IPS-20b (cell line): ENCODE results near the gene BSN.

ENCODE experiments used
- H3K27ac ChIP-seq: one replicate; pipeline ENCODE4 v1.5.1; 2013; ENCODE audit warnings: low read length
- H3K27me3 ChIP-seq: 2 replicates; pipeline ENCODE4 v1.6.1; 2013; ENCODE audit warnings: mild to moderate bottlenecking, low read length, inconsistent platforms; ENCODE audit not compliant: insufficient read depth
- H3K36me3 ChIP-seq: 2 replicates; pipeline ENCODE4 v1.6.1; 2013; ENCODE audit warnings: low read depth, mild to moderate bottlenecking, inconsistent platforms, low read length, moderate library complexity; ENCODE audit not compliant: insufficient read depth
- H3K4me1 ChIP-seq: 2 replicates; pipeline ENCODE4 v1.6.1; 2013; ENCODE audit warnings: mild to moderate bottlenecking, control low read depth, inconsistent platforms, low read length, moderate library complexity; ENCODE audit not compliant: insufficient read depth
- H3K4me3 ChIP-seq: 2 replicates; pipeline ENCODE4 v1.5.1; 2013; ENCODE audit warnings: mild to moderate bottlenecking, low read length, inconsistent platforms
- H3K9ac ChIP-seq: 2 replicates; pipeline ENCODE4 v1.6.1; 2013; ENCODE audit warnings: low read depth, mild to moderate bottlenecking, inconsistent platforms, low read length, moderate library complexity
- H3K9me3 ChIP-seq: 2 replicates; pipeline ENCODE4 v1.6.1; 2013; ENCODE audit warnings: mild to moderate bottlenecking, low read depth, low read length, inconsistent platforms; ENCODE audit not compliant: insufficient read depth

BSN gene

DNA sequence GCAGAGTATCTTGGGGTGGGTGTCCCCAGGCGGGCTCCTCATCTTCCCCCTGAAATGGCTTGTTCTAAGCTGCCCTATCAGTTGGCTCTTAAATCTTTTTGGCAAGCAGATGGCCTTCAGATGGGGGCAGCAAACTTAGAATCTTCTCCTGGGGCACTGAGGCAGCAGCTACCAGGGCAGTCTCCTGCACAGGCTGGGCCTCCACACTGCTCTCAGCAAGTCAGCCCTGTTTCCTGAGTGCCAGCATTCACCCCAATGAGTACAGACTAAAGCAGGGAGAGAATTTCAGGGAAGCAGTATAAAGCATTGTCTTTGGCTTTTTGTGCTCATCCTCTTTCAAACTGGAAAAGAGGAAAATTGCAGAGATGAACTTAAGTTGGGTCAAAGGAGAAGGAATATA lies 68.8 kb downstream of the BSN start:
- no peaks in the 10 kb centered on the region for H3K9me3 ChIP-seq
- no peaks in the 10 kb centered on the region for H3K27me3 ChIP-seq
- no peaks in the 10 kb centered on the region for H3K4me1 ChIP-seq
- H3K36me3 ChIP-seq = no peaks in the 10 kb centered on the region
- H3K27ac ChIP-seq = no peak overlapping the region
- H3K9ac ChIP-seq = no peak overlapping the region
- no peak overlapping the region for H3K4me3 ChIP-seq

DNA sequence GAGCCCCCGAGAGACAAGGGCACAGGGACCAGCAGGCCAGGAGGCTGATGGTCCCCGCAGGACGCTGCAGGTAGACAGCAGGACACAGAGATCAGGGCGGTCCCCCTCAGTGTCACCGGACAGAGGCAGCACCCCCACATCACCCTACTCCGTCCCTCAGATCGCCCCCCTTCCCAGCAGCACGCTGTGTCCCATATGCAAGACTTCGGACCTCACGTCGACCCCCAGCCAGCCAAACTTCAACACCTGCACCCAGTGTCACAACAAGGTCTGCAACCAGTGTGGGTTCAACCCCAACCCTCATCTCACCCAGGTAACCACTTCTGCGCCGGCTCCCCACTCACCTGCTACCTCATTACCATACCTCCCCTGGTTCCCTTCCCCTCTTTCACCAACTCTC lies 70.8 kb downstream of the BSN start:
- no peaks in the 10 kb centered on the region for H3K4me1 ChIP-seq
- H3K4me3 ChIP-seq = no peak overlapping the region
- H3K27ac ChIP-seq = no peak overlapping the region
- no peaks in the 10 kb centered on the region for H3K36me3 ChIP-seq
- H3K27me3 ChIP-seq = no peaks in the 10 kb centered on the region
- H3K9me3 ChIP-seq = no peaks in the 10 kb centered on the region
- no peak overlapping the region for H3K9ac ChIP-seq

DNA sequence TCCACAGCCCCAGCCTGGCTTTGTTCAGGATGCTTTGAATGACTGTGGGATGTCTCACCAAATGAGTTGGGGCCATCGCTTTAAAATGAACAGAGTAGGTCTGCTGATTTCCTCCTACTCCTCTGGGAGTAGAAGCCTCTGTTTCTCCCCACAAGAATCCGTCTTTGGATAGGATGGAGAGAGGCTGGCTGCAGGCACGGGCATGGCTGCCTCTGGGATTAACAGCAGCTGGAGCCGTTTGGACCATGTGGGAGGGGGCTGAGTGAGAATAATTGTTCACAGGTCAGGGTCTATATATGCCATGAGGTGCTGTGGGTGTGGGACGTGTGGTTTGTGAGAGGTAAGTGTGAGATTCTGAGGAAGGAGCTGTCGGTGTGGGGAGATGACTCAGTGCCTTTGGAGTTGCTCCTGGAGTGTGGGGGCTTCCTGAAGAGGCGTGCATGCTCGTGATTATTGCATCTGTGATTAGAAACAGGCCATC lies 71.9 kb downstream of the BSN start:
- Histone ChIP-seq H3K9ac (no peak overlapping the region), H3K4me1 (no peaks in the 10 kb centered on the region), H3K4me3 (no peak overlapping the region), H3K36me3 (no peaks in the 10 kb centered on the region), H3K9me3 (no peaks in the 10 kb centered on the region), H3K27ac (no peak overlapping the region), H3K27me3 (no peaks in the 10 kb centered on the region)

DNA sequence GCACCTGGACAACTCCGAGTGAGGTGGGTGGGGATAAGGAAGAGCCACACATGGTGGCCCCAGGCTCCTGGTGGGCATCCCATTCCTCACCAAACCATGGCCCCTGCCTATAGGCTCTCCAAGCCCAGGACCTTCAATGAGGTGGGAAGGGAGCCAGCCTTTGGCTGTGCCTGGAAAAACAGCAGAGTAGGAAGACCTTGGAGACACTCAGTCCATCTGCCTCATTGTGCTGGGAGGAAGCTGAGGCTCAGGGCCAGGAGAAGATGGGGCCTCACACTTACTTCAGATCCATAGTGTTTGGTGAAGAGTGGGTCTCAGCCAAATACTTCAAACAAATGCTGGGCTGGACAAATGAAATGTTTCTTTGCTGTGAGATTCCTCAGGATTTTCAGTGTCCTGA lies 72.5 kb downstream of the BSN start:
- Histone ChIP-seq H3K9ac (no peak overlapping the region), H3K36me3 (no peaks in the 10 kb centered on the region), H3K4me1 (no peaks in the 10 kb centered on the region), H3K4me3 (no peak overlapping the region), H3K27ac (no peak overlapping the region), H3K9me3 (peaks cover 2% of the 10 kb centered on the region; the same call in 1 of the 2 replicates), H3K27me3 (no peaks in the 10 kb centered on the region)

DNA sequence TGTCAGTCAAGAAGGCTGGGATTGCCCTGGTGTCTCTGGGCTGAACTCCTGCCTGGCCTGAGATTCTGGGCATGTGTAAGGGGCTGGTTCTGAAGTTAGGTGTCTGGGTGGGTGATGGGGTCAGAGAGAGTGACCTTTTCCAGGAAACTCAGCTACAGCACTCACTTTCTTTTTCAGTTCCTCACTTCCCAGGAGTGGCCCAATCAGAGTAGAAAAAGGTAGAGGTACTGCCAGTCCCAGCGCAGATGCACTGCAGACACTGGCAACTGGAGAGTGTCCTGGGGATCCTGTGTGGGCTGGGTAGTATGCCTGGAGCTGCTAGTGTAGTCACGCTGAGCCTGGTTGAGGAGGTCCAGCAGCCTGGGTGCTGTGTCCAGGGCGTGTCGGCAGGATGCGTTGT lies 73.4 kb downstream of the BSN start:
- no peak overlapping the region for H3K4me3 ChIP-seq
- no peak overlapping the region for H3K27ac ChIP-seq
- H3K4me1 ChIP-seq = no peaks in the 10 kb centered on the region
- H3K36me3 ChIP-seq = no peaks in the 10 kb centered on the region
- H3K9ac ChIP-seq = no peak overlapping the region
- H3K27me3 ChIP-seq = no peaks in the 10 kb centered on the region
- peaks cover 3% of the 10 kb centered on the region; the same call in 1 of the 2 replicates for H3K9me3 ChIP-seq

DNA sequence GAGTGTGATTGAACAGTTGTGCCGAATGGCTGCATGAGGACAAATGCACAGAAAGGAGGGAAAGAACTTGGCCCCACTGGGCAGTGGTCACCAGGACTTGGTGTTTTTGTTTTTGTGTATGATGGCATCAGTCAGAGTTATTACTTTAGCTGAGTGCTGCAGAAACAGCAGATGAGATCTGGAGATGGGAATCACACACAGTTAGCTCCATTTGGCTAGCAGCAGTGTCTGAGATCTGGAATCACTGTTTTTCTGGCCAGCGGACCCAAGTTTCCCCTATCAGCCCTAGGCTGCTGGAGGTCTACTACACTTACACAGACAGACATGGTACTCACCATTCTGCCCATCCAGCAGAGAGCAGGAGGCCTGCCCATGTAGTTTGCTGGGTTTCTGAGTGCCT lies 74.0 kb downstream of the BSN start:
- Histone ChIP-seq H3K27me3 (no peaks in the 10 kb centered on the region), H3K27ac (no peak overlapping the region)

DNA sequence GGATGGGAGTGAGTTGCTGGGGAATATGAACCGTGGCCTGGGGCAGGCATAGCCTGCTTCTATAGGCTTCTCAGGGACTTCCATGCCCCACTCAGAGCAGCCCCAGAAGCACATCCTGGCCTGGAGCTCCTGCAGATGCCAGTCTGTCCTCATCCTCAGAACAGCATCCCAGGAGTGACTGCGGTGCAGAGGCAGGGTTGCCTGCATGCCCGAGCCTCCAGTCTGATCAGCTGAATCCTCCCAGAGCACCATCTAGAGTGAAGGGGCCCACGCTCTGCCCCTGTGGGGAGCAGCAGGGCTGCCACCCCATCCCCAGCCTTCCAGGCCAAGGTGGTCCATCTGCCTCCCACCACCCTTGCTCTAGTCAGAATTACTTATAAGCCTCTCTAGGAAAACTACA lies 75.2 kb downstream of the BSN start:
- Histone ChIP-seq H3K36me3 (no peaks in the 10 kb centered on the region), H3K27me3 (no peaks in the 10 kb centered on the region), H3K9ac (no peak overlapping the region), H3K9me3 (peaks cover 3% of the 10 kb centered on the region; the same call in 1 of the 2 replicates), H3K4me3 (no peak overlapping the region), H3K4me1 (no peaks in the 10 kb centered on the region), H3K27ac (no peak overlapping the region)

More for the DNA sequence above, 74.0 kb downstream of the BSN start:
- no peak overlapping the region for H3K9ac ChIP-seq
- H3K9me3 ChIP-seq = peaks cover 3% of the 10 kb centered on the region; the same call in 1 of the 2 replicates
- H3K4me1 ChIP-seq = no peaks in the 10 kb centered on the region
- no peak overlapping the region for H3K4me3 ChIP-seq
- no peaks in the 10 kb centered on the region for H3K36me3 ChIP-seq

DNA sequence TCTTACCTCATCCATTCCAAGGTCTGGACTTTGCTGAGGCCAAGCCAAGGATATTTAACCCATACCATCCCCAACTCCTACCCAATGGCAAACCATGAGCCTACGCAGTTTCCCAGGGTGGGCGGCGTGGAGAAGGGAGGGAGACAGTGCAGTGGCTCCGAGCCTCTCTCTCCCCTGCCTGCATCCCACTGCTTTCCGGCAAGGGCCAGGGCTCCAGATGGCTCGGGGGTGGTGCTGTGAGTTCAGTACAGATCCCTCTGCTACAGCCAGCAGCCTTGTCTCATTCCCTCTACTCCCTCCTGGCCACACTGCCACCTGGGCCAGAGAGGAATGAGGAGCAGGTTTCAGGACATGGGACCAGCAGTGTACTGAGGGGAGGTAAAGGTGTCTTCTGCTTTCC lies 75.6 kb downstream of the BSN start:
- no peak overlapping the region for H3K27ac ChIP-seq
- H3K36me3 ChIP-seq = no peaks in the 10 kb centered on the region
- H3K9ac ChIP-seq = no peak overlapping the region
- no peak overlapping the region for H3K4me3 ChIP-seq
- no peaks in the 10 kb centered on the region for H3K27me3 ChIP-seq
- no peaks in the 10 kb centered on the region for H3K4me1 ChIP-seq
- peaks cover 3% of the 10 kb centered on the region; the same call in 1 of the 2 replicates for H3K9me3 ChIP-seq

DNA sequence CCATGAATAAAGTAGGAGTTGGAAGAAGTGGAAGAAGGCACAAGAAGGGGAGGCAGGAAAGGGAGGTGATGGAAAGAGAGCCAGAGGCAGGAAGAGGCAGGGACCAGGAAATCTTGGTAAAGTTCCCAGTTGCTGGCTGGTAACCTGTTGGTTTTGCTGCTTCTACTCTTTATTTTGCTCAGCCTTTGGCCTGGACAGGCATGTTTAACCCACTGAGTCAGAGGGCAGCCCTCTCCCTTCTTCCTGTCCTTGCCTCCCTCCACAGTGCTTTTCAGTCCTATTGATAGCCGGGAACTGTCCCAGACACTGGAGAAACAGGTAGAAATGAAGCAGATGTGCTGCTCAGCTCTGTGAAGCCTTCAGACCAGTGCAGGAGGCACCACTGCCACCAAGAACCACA lies 76.5 kb downstream of the BSN start:
- Histone ChIP-seq H3K36me3 (no peaks in the 10 kb centered on the region), H3K4me3 (no peak overlapping the region), H3K27me3 (no peaks in the 10 kb centered on the region), H3K27ac (no peak overlapping the region), H3K4me1 (no peaks in the 10 kb centered on the region), H3K9me3 (peaks cover 3% of the 10 kb centered on the region; the same call in 1 of the 2 replicates), H3K9ac (no peak overlapping the region)

DNA sequence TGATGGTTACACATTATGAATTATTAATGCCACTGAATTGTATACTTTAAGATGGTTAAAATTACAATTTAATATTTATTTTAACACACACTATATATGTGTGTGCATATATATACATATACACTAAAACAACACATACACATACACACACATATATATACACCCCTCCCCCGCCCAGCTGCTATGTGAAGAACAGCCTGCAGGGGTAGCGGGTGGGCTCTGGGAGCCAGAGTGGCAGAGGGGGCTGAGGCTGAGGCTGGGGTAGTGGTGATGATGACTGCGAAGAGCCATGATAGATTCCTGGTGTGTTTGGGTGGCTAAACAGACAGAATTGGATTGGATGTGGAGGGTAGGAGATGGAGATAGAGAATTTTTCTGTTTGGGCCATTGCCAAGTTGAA lies 80.5 kb downstream of the BSN start:
- Histone ChIP-seq H3K4me3 (no peak overlapping the region), H3K27ac (no peak overlapping the region), H3K9me3 (peaks cover 3% of the 10 kb centered on the region; the same call in 1 of the 2 replicates), H3K27me3 (no peaks in the 10 kb centered on the region), H3K4me1 (no peaks in the 10 kb centered on the region), H3K9ac (no peak overlapping the region), H3K36me3 (no peaks in the 10 kb centered on the region)

DNA sequence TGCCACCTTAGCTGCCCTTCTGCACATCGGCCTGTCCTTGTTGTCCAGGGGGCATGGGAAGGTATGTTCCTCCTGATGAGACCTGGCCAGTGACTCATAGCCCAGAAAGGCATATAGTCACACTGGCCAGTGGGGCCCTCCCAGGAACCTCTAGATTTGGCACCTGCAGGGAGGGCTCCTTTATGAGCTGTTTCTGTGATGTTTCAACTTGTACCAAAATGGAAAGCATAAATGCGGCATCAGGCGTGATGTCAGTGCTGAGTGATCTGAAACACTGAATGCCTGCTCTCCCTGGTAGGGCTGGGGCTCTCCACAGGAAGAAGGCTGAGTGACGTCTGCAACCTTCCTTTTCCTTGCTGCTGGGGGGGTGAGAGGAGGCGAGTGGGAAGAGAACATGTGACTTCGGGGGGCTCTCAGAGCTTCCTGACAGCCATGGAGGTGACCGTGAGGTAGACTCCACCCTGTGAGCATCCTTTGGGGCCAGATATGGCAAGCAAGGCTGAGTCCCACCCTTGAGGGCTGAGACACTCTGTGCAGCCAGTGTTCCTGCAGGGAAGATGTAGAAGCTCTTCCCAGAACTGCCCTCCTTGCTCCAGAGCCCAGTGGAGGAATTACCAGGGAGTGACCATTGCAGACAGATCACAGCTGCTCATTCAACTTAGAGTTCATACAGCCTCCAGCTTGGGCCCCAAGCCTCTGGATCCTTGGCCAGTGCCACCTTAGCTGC lies 82.8 kb downstream of the BSN start:
- Histone ChIP-seq H3K9ac (no peak overlapping the region), H3K36me3 (no peaks in the 10 kb centered on the region), H3K4me1 (no peaks in the 10 kb centered on the region), H3K9me3 (no peaks in the 10 kb centered on the region), H3K27me3 (no peaks in the 10 kb centered on the region), H3K27ac (no peak overlapping the region), H3K4me3 (no peak overlapping the region)

DNA sequence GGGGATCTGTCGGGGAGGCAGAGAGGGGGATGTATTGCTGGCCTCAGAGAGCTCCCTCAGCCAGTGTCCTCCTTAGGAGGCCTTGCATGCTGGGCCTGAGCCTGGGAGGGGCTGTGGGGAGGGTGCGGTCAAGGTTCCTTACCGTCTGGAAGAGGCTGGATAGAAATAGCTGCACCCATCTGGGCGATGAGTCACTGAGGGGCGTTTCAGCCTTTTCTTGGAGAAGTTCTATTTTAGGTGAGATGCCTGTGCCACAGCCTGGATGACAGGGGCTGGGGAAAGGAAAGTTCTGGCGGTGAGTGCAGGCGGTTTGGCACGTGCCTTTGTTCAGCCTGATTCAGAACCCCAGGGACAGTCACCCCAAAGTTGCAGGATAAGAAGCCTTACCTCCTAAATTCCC lies 84.2 kb downstream of the BSN start:
- Histone ChIP-seq H3K9me3 (no peaks in the 10 kb centered on the region), H3K9ac (no peak overlapping the region), H3K4me1 (no peaks in the 10 kb centered on the region), H3K27ac (no peak overlapping the region), H3K4me3 (no peak overlapping the region), H3K36me3 (no peaks in the 10 kb centered on the region), H3K27me3 (no peaks in the 10 kb centered on the region)
